Thymus (tissue), 11 donors: ENCODE measurements around the gene RHEX. TPM values are rescaled to one million over a fixed set of nuclear protein-coding genes. Genes with fewer than 3 reads are reported as not detected.
"Not testable (repeated sequence)": the region's sequence is repeated elsewhere in the genome, so short reads cannot be mapped to it uniquely, and the experiment has no call there.

ENCODE experiments used
- DNase-seq, 9 donors: peaks; one replicate each; pipeline ENCODE4 v3.0.0-alpha.2; 2013; ENCODE audit warnings: low spot score in 9 of 9, low read depth in 6 of 9, missing footprints in 1 of 9
- H3K27ac ChIP-seq, 2 donors: one replicate each; pipeline ENCODE4 v1.5.1; 2013; ENCODE audit warnings: control low read depth in 1 of 2, low read depth in 1 of 2, low read length in 1 of 2, mild to moderate bottlenecking in 1 of 2, moderate library complexity in 1 of 2
- H3K27me3 ChIP-seq, 2 donors: one replicate each; pipeline ENCODE4 v1.5.1; 2013; ENCODE audit warnings: low read length in 1 of 2; ENCODE audit not compliant: control insufficient read depth in 2 of 2, insufficient read depth in 1 of 2
- H3K36me3 ChIP-seq, 2 donors: one replicate each; pipeline ENCODE4 v1.5.1; 2013; ENCODE audit warnings: low read length in 1 of 2, mild to moderate bottlenecking in 1 of 2, moderate library complexity in 1 of 2; ENCODE audit not compliant: control insufficient read depth in 2 of 2, insufficient read depth in 2 of 2
- H3K4me1 ChIP-seq, 2 donors: one replicate each; pipeline ENCODE4 v1.5.1; 2013; ENCODE audit warnings: low read length in 2 of 2; ENCODE audit not compliant: control insufficient read depth in 2 of 2, insufficient read depth in 2 of 2
- H3K4me3 ChIP-seq, 2 donors: one replicate each; pipeline ENCODE4 v1.5.1; 2013; ENCODE audit warnings: low read length in 2 of 2, control low read depth in 1 of 2, mild to moderate bottlenecking in 1 of 2
- H3K9me3 ChIP-seq, 2 donors: one replicate each; pipeline ENCODE4 v1.5.1; 2013; ENCODE audit warnings: low read length in 1 of 2, mild to moderate bottlenecking in 1 of 2; ENCODE audit not compliant: control insufficient read depth in 2 of 2, insufficient read depth in 1 of 2
- WGBS: extraction: QIAGEN DNeasy Blood & Tissue Kit; methylation state at CpG from one replicate; pipeline ENCODE4 v1.1.7; 2013; 5-methylcytosine and 5-hydroxymethylcytosine counted together
- polyA plus RNA-seq: library from polyadenylated mRNA; stranded (reverse); fragments of 200-250 nt; gene quantifications from one replicate; pipeline ENCODE4 v1.2.3, GENCODE V29; 2013
- total RNA-seq: library from RNA; stranded (reverse); fragments of 120-200 nt; gene quantifications from one replicate; pipeline ENCODE4 v1.2.4, GENCODE V29; 2013
- donor health status: healthy.

Gene RHEX
- total and polyA plus RNA-seq, 2 donors: 1.7 to 3.6 TPM

- H3K27ac ChIP-seq: peak overlapping the region; percentile 54 to 80
- peaks cover 16 to 49% of the 10 kb centered on the region in 2 donors for H3K4me1 ChIP-seq
- H3K27me3 ChIP-seq: no peaks in the 10 kb centered on the region
- H3K9me3 ChIP-seq: peaks cover 0 to 4% of the 10 kb centered on the region in 2 donors
- peaks cover 0 to 3% of the 10 kb centered on the region in 2 donors for H3K36me3 ChIP-seq
- 2% methylated on average over 6 of the region's 6 CpGs for WGBS
- DNase-seq: peak in 6 of 9 donors; percentile 58 to 90 (median 76)
- H3K4me3 ChIP-seq: no peak overlapping the region
Observed at GRCh38 chr1:206050655-206051235, 2.2 kb upstream of the RHEX start.

DNA sequence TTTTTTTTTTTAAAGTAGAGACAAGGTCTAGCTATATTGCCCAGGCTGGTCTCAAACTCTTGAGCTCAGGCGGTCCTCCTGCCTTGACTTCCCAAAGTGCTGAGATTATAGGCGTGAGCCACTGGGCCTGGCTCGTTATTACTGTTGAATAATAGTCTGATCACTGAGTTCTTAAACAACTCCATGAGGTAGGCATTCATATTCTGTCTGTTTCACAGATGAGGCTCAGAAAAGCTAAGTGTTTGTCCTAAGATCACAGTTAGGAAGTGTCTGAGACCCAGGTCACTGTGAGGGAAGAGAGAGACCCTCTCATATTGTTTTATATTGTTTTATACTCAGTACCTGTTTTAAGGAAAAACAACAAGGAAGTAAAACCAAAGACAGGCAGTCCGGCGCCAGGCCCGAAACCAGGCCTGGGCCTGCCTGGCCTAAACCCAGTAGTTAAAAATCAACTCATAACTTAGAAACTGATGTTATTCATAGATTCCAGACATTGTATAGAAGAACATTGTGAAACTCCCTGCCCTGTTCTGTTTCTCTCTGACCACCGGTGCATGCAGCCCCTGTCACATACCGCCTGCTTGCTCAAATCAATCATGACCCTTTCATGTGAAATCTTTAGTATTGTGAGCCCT lies 625 bp upstream of the RHEX start:
- Histone ChIP-seq H3K4me1 (peaks cover 16 to 46% of the 10 kb centered on the region in 2 donors), H3K27ac (peak overlapping the region in 1 of 2 donors; percentile 20)
- H3K36me3 ChIP-seq, H3K4me3 ChIP-seq, H3K27me3 ChIP-seq, H3K9me3 ChIP-seq, DNase-seq: not testable (repeated sequence)
- 93% methylated on average over 6 of the region's 8 CpGs for WGBS

DNA sequence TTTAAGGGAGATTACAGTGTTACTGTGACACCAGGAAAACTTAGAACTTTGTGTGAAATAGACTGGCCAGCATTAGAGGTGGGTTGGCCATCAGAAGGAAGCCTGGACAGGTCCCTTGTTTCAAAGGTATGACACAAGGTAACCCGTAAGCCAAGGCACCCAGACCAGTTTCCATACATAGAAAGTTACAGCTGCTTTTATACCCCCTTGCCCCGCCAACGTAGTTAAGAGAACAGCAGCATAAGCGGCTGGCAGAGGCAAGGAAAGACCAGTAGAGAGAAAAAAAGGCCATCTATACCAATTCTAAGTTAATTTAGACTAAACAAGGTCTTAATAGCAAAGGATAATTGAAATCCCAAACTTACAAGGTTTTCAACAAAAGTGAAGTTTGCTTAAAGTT lies 643 bp downstream of the RHEX start:
- not testable (repeated sequence) for DNase-seq, H3K27me3 ChIP-seq, H3K4me3 ChIP-seq, H3K36me3 ChIP-seq, H3K9me3 ChIP-seq, H3K27ac ChIP-seq
- H3K4me1 ChIP-seq: peaks cover 16 to 38% of the 10 kb centered on the region in 2 donors
- WGBS: 97% methylated on average over 4 of the region's 4 CpGs

- H3K27me3 ChIP-seq, H3K36me3 ChIP-seq, H3K4me3 ChIP-seq, H3K27ac ChIP-seq, H3K9me3 ChIP-seq, DNase-seq: not testable (repeated sequence)
- 97% methylated on average over 12 of the region's 12 CpGs for WGBS
- peaks cover 16 to 27% of the 10 kb centered on the region in 2 donors for H3K4me1 ChIP-seq
Observed at GRCh38 chr1:206055069-206055625, 2.2 kb downstream of the RHEX start.

- not testable (repeated sequence) for H3K36me3 ChIP-seq, H3K27ac ChIP-seq, DNase-seq, H3K4me3 ChIP-seq, H3K9me3 ChIP-seq, H3K27me3 ChIP-seq
- 97% methylated on average over 8 of the region's 8 CpGs for WGBS
- peaks cover 13 to 20% of the 10 kb centered on the region in 2 donors for H3K4me1 ChIP-seq
Observed at GRCh38 chr1:206055639-206056323, 2.8 kb downstream of the RHEX start.

DNA sequence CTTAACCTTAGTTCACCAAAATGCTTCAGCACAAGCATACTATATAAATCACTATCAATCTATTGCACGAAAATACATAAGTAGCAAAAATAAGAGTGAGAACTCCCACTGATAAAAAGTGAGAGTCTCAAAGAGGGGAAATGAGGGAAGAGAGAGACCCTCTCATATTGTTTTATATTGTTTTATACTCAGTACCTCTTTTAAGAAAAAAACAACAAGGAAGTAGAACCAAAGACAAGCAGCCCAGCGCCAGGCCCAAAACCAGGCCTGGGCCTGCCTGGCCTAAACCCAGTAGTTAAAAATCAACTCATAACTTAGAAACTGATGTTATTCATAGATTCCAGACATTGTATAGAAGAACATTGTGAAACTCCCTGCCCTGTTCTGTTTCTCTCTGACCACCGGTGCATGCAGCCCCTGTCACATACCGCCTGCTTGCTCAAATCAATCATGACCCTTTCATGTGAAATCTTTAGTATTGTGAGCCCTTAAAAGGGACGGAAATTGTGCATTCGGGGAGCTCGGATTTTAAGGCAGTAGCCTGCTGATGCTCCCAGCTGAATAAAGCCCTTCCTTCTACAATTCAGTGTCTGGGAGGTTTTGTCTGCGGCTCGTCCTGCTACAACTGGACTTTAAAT lies 5.4 kb downstream of the RHEX start:
- H3K27me3 ChIP-seq, H3K9me3 ChIP-seq, H3K36me3 ChIP-seq, H3K4me1 ChIP-seq, H3K4me3 ChIP-seq, DNase-seq, H3K27ac ChIP-seq: not testable (repeated sequence)
- WGBS: 98% methylated on average over 5 of the region's 9 CpGs

DNA sequence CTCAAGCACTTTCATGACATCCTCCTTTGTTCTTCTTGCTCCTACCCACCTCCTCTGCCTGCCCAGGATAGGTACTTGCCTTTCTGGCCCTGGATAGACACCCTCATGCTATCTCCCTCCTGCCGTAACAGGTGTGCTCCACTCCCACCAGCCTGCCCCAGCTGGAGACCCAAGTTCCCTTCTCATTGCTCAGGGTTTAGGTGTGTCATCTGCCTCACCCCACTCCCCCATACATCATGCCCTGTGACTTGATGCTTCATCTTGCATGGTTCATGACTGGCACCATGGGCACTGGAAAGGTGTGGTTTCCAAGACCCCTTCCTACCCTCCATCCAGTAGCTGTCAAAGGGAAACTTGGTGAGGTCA lies 5.9 kb downstream of the RHEX start:
- Histone ChIP-seq H3K9me3 (no peaks in the 10 kb centered on the region), H3K4me3 (no peak overlapping the region), H3K27ac (no peak overlapping the region), H3K36me3 (no peaks in the 10 kb centered on the region), H3K4me1 (peaks cover 0 to 3% of the 10 kb centered on the region in 2 donors), H3K27me3 (no peaks in the 10 kb centered on the region)
- DNase-seq: no peak
- WGBS: 89% methylated on average over 1 of the region's 1 CpG

- Histone ChIP-seq H3K4me3 (no peak overlapping the region), H3K27ac (no peak overlapping the region), H3K4me1 (peaks cover 0 to 3% of the 10 kb centered on the region in 2 donors), H3K27me3 (no peaks in the 10 kb centered on the region), H3K9me3 (no peaks in the 10 kb centered on the region), H3K36me3 (no peaks in the 10 kb centered on the region)
- 98% methylated on average over 3 of the region's 3 CpGs for WGBS
- DNase-seq: no peak
Observed at GRCh38 chr1:206059355-206059915, 6.5 kb downstream of the RHEX start.
